ENCODE measurements around the gene L2HGDH. TPM values are rescaled to one million over a fixed set of nuclear protein-coding genes. Genes with fewer than 3 reads are reported as not detected.

L2HGDH gene
- total and polyA plus RNA-seq, 10 of the 15 experiments (the other 5 are each of a cell fraction or from before 2014, with no cell fraction given), result 2.6 to 18.3 (median 13.5) TPM

DNA sequence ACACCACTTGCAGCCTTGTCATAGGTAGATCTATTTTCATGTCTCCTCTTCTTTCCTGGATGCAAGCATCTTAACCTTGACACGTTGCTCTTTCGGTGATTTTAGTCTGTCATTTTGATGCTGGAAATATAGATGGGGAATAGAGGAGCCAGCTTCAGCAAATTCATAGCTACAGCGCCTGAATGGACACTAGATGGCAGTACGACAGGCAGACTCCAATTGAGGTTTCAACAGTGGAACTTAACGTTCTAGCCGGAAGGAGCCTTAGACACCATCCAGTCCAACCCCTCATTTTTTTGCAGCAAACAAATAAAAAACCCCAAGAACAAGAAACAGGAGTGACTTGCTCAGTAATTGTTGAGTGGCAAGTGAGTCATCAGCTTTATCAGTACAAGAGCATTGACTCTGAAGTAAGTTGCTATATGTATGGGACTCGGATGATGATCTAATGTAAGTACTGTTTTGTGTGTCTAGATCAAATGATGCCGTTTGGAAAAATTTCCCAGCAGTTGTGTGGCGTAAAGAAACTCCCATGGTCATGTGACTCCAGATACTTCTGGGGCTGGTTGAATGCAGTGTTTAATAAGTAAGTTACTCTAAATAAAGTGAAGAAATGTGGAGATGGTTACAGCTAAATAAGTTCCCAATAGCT lies 9.1 kb upstream of the L2HGDH start (continued):
- TF ChIP-seq, protein P1, sequence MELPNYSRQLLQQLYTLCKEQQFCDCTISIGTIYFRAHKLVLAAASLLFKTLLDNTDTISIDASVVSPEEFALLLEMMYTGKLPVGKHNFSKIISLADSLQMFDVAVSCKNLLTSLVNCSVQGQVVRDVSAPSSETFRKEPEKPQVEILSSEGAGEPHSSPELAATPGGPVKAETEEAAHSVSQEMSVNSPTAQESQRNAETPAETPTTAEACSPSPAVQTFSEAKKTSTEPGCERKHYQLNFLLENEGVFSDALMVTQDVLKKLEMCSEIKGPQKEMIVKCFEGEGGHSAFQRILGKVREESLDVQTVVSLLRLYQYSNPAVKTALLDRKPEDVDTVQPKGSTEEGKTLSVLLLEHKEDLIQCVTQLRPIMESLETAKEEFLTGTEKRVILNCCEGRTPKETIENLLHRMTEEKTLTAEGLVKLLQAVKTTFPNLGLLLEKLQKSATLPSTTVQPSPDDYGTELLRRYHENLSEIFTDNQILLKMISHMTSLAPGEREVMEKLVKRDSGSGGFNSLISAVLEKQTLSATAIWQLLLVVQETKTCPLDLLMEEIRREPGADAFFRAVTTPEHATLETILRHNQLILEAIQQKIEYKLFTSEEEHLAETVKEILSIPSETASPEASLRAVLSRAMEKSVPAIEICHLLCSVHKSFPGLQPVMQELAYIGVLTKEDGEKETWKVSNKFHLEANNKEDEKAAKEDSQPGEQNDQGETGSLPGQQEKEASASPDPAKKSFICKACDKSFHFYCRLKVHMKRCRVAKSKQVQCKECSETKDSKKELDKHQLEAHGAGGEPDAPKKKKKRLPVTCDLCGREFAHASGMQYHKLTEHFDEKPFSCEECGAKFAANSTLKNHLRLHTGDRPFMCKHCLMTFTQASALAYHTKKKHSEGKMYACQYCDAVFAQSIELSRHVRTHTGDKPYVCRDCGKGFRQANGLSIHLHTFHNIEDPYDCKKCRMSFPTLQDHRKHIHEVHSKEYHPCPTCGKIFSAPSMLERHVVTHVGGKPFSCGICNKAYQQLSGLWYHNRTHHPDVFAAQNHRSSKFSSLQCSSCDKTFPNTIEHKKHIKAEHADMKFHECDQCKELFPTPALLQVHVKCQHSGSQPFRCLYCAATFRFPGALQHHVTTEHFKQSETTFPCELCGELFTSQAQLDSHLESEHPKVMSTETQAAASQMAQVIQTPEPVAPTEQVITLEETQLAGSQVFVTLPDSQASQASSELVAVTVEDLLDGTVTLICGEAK (IDR thresholded peaks at IDR 0.05; ENCODE audit: borderline replicate concordance), result peak; percentile 5; the same call in 1 of the 2 replicates
- TF ChIP-seq YY1 (IDR thresholded peaks at IDR 0.05; ENCODE audit: low read depth, low read length) (no peak), ATF7 (IDR thresholded peaks at IDR 0.05; ENCODE audit: low read depth) (peak; percentile 78), BCL11A (IDR thresholded peaks at IDR 0.05; ENCODE audit: low read depth, low read length) (no peak), ZBED1 (IDR thresholded peaks at IDR 0.05; ENCODE audit: borderline replicate concordance) (no peak), MXI1 (IDR thresholded peaks at IDR 0.05; ENCODE audit: low read depth, low read length) (no peak; the same call in 1 of the 2 replicates), GATAD2B (conservative IDR thresholded peaks at IDR 0.05; ENCODE audit: low read depth) (no peak), BACH1 (IDR thresholded peaks at IDR 0.05; ENCODE audit: borderline replicate concordance) (0 out of 2 replicates have a peak, but pooled peaks have one; percentile 28), RAD51 (IDR thresholded peaks at IDR 0.05) (peak; percentile 88), HDAC2 (IDR thresholded peaks at IDR 0.05) (no peak), CHD4 (IDR thresholded peaks at IDR 0.05) (no peak), NR2F1 (conservative IDR thresholded peaks at IDR 0.05) (peak; percentile 84), NR2C2 (IDR thresholded peaks at IDR 0.05; ENCODE audit: borderline replicate concordance, control insufficient read depth, insufficient read length, low read depth) (no peak)
- TF ChIP-seq, protein P2, sequence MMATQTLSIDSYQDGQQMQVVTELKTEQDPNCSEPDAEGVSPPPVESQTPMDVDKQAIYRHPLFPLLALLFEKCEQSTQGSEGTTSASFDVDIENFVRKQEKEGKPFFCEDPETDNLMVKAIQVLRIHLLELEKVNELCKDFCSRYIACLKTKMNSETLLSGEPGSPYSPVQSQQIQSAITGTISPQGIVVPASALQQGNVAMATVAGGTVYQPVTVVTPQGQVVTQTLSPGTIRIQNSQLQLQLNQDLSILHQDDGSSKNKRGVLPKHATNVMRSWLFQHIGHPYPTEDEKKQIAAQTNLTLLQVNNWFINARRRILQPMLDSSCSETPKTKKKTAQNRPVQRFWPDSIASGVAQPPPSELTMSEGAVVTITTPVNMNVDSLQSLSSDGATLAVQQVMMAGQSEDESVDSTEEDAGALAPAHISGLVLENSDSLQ (IDR thresholded peaks at IDR 0.05), result peak; percentile 94
- TF ChIP-seq, protein P3, sequence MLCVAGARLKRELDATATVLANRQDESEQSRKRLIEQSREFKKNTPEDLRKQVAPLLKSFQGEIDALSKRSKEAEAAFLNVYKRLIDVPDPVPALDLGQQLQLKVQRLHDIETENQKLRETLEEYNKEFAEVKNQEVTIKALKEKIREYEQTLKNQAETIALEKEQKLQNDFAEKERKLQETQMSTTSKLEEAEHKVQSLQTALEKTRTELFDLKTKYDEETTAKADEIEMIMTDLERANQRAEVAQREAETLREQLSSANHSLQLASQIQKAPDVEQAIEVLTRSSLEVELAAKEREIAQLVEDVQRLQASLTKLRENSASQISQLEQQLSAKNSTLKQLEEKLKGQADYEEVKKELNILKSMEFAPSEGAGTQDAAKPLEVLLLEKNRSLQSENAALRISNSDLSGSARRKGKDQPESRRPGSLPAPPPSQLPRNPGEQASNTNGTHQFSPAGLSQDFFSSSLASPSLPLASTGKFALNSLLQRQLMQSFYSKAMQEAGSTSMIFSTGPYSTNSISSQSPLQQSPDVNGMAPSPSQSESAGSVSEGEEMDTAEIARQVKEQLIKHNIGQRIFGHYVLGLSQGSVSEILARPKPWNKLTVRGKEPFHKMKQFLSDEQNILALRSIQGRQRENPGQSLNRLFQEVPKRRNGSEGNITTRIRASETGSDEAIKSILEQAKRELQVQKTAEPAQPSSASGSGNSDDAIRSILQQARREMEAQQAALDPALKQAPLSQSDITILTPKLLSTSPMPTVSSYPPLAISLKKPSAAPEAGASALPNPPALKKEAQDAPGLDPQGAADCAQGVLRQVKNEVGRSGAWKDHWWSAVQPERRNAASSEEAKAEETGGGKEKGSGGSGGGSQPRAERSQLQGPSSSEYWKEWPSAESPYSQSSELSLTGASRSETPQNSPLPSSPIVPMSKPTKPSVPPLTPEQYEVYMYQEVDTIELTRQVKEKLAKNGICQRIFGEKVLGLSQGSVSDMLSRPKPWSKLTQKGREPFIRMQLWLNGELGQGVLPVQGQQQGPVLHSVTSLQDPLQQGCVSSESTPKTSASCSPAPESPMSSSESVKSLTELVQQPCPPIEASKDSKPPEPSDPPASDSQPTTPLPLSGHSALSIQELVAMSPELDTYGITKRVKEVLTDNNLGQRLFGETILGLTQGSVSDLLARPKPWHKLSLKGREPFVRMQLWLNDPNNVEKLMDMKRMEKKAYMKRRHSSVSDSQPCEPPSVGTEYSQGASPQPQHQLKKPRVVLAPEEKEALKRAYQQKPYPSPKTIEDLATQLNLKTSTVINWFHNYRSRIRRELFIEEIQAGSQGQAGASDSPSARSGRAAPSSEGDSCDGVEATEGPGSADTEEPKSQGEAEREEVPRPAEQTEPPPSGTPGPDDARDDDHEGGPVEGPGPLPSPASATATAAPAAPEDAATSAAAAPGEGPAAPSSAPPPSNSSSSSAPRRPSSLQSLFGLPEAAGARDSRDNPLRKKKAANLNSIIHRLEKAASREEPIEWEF (IDR thresholded peaks at IDR 0.05; ENCODE audit: insufficient replicate concordance, low read depth, low read length), result no peak
- TF ChIP-seq, protein P4, sequence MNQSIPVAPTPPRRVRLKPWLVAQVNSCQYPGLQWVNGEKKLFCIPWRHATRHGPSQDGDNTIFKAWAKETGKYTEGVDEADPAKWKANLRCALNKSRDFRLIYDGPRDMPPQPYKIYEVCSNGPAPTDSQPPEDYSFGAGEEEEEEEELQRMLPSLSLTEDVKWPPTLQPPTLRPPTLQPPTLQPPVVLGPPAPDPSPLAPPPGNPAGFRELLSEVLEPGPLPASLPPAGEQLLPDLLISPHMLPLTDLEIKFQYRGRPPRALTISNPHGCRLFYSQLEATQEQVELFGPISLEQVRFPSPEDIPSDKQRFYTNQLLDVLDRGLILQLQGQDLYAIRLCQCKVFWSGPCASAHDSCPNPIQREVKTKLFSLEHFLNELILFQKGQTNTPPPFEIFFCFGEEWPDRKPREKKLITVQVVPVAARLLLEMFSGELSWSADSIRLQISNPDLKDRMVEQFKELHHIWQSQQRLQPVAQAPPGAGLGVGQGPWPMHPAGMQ (IDR thresholded peaks at IDR 0.05; ENCODE audit: borderline replicate concordance), result no peak
- TF ChIP-seq, protein P5, sequence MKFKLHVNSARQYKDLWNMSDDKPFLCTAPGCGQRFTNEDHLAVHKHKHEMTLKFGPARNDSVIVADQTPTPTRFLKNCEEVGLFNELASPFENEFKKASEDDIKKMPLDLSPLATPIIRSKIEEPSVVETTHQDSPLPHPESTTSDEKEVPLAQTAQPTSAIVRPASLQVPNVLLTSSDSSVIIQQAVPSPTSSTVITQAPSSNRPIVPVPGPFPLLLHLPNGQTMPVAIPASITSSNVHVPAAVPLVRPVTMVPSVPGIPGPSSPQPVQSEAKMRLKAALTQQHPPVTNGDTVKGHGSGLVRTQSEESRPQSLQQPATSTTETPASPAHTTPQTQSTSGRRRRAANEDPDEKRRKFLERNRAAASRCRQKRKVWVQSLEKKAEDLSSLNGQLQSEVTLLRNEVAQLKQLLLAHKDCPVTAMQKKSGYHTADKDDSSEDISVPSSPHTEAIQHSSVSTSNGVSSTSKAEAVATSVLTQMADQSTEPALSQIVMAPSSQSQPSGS (IDR thresholded peaks at IDR 0.05; ENCODE audit: low read length), result peak; percentile 66
